Jurkat, Clone E6-1 (cell line): Measurements from ENCODE around the gene CSRNP3.

Source experiments
- DNase-seq: peaks from one replicate; pipeline ENCODE4 v3.0.0-alpha.2; 2011; ENCODE audit warnings: low read depth, low spot score
- H3K4me3 ChIP-seq: 2 replicates; pipeline ENCODE4 v1.5.1; 2011; ENCODE audit warnings: mild to moderate bottlenecking, low read length, control low read depth, moderate library complexity

Gene CSRNP3

DNA sequence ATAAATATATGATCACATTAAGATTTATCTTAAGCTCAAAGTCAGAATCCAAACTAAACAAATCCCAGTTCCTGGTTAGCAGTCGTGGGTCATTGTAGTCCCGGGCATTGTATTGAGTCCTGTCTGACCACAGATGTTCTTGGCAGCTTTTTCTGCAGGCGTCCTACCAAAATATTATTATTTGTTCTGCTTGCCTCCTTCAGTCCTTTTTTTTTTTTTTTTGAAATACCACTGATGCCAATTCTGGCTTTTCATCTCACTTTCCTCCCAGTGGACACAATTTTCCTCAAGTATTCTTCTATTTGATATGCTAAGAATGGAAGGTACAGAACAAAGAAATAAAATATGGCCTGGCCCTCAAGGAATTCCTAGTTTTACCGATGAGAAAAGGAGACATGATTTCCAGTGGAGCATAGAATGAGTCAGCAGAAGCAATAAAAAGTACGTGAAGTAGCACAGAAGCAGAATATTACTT, 151.6 kb downstream of the CSRNP3 start:
- no peak overlapping the region for H3K4me3 ChIP-seq
- no peak for DNase-seq

DNA sequence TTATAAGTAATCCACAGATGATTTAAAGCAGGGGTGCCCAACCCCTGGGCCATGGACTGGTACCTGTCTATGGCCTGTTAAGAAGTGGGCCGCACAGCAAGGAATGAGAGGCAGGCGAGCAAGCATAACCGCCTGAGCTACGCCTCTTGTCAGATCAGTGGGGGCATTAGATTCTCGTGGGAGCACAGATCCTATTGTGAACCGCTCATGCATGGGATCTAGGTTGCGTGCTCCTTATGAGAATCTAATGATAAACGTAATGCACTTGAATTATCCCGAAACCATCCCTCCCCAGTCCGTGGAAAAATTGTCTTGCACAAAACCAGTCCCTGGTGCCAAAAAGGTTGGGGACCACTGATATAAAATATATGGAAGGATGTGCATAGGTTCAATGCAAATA, 153.7 kb downstream of the CSRNP3 start:
- no peak overlapping the region for H3K4me3 ChIP-seq
- DNase-seq, result no peak

- no peak overlapping the region for H3K4me3 ChIP-seq
- DNase-seq, result no peak
These were observed 154.4 kb downstream of the CSRNP3 start for GRCh38 chr2:165623783-165624469.

DNA sequence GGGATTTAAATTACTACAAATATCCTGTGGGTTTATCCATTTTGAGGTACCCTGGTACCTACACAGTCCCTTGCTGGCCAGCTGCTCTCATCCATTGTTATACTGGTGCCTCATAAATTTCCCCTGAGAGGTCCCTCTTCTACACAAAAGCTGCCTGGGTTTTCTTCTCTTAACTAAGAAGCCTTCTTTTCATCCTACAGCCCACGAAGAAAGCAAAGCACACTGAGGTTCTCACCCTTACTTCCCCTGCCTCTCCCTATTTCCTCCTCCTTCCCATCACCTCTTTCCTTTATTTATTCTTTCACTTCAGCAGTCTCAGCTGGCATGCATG, 154.9 kb downstream of the CSRNP3 start:
- DNase-seq, result no peak
- no peak overlapping the region for H3K4me3 ChIP-seq

- H3K4me3 ChIP-seq, result no peak overlapping the region
- no peak for DNase-seq
These were observed 158.0 kb downstream of the CSRNP3 start for GRCh38 chr2:165627470-165627869.

- peak; percentile 53 for DNase-seq
These were observed 160.3 kb downstream of the CSRNP3 start for GRCh38 chr2:165629776-165630175.

GRCh38 chr2:165630236-165630635, 160.7 kb downstream of the CSRNP3 start:
- H3K4me3 ChIP-seq, result no peak overlapping the region
- DNase-seq, result no peak

More at GRCh38 chr2:165629776-165630175, 160.3 kb downstream of the CSRNP3 start:
- H3K4me3 ChIP-seq, result no peak overlapping the region

DNA sequence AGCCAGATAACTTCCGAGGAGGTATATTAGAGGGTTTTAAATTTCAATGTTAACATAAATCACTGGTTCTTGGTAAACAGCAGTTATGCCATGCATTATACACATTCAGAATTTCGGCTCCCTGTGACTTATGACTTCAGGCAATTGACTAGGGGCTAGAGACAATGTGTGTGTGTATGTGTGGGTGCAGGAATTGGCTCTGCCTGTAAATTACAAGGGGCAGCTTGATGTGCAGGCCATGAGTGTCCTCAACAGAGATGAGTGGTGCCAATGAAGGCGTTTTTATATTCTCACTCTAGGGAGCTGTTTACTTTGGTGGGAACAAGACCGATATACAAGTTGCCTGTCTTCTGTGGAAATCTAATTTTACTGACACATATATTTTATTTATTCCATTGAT, 161.6 kb downstream of the CSRNP3 start:
- DNase-seq, result no peak
- no peak overlapping the region for H3K4me3 ChIP-seq

DNA sequence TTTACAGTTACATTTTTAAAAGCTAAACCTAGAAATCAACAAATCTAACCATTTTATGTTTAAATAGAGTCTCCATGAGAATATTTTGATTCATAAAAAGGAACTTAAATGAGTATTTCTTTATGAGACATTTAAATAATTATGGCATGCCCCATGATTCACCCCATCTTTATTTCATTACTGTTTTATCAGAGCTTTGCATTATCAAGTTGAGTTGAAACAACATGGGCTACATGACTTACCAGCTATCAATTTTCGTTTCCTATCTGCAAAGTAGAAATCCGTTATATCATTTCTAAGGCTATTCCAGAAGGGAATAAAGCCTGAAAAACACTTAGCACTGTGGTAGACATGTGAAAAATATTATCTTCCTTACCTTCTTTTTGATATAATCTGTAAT, 163.1 kb downstream of the CSRNP3 start:
- DNase-seq, result no peak

GRCh38 chr2:165633431-165633830, 163.9 kb downstream of the CSRNP3 start:
- no peak overlapping the region for H3K4me3 ChIP-seq
- no peak for DNase-seq

More for the DNA sequence above, 163.1 kb downstream of the CSRNP3 start:
- H3K4me3 ChIP-seq, result no peak overlapping the region

- no peak overlapping the region for H3K4me3 ChIP-seq
- no peak for DNase-seq
These were observed 164.8 kb downstream of the CSRNP3 start for GRCh38 chr2:165634282-165634681.

GRCh38 chr2:165634855-165635254, 165.4 kb downstream of the CSRNP3 start:
- no peak overlapping the region for H3K4me3 ChIP-seq
- no peak for DNase-seq

DNA sequence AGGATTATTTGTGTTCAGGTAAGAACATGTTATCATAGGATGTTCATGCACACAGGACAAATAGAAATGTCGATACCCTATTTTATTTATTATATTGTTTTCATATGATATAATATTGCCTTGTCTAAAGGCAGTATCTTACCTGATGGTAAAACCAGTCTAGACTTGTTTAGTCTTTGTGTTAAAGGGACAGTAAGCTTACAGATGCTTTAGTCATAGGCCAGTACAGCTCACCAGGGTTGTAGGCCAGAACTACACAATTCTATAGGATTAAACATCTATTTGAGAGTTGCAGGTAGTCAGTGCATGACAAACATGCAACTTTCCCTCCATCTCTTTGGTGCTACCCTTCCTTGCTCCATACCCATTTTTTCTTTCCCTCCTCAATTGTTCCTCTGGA, 166.0 kb downstream of the CSRNP3 start:
- H3K4me3 ChIP-seq, result no peak overlapping the region
- DNase-seq, result no peak

DNA sequence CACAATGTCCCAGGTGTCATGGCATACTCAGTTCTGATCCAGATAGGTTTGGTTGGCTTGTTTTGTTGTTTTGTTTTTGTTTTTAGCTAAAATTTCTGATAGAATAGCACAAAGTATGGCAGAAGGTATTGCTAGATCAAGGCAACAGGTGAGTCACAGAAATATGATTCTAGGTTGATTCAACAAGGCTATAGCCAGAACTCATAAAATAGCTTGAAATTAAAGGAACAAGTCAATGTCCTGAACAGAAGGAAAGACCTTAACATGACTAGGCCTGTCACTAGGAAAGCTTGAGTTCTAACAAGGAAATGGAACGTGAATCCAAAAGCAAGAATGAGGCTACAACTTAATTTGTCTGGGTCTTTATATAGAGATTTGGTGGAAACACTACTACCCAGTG, 167.5 kb downstream of the CSRNP3 start:
- H3K4me3 ChIP-seq, result no peak overlapping the region
- DNase-seq, result no peak

DNA sequence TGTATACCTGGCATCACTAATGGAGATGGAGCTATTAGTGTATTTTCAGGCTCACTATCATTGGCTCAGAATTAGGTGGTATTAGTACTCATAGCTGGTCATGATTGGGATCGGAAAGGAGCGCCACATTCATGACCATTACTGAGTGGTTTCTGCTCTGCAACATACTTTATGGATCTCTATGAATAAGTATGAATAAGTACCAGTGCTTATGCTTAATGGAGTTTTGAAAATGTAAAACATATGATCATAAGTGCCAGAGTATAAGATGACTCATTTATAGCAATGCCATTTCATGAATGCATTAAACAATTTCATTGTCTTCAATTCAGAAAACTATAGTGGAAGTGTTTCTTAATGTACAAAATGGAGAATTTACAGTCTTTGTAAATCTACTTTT, 167.9 kb downstream of the CSRNP3 start:
- no peak overlapping the region for H3K4me3 ChIP-seq
- no peak for DNase-seq

- no peak for DNase-seq
- no peak overlapping the region for H3K4me3 ChIP-seq
These were observed 170.0 kb downstream of the CSRNP3 start for GRCh38 chr2:165639504-165639903.

DNA sequence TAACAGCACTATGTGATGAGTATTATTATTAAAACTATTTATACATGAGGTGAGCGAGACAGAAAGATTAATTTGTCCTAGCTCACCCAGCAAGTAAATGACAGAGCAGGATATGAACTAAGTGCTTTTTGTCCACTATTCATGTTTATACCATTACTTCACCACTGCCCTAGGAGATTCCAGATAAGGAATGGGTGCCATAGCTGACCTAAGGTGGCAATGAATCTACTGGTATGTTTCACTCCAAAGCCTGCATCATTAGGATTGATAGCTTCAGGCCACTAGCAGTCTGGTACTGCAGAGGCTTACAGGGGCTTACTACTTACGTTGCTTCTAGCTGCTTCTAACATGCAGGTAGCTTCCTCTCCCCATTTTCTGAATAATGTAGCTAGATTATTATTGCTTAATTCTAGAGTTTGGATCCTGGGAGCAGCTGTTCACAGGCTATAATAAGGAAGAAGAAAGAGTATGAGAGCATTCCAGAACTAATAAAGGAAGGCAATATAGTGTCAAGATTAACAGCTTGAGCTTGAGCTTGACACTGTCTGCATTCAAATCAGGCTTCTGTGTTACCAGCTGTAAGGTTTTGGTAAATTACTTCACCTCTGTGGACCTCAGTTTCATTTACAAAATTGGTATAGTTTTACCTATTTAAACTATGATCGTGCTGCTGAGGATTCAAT, 170.9 kb downstream of the CSRNP3 start:
- H3K4me3 ChIP-seq, result no peak overlapping the region
- DNase-seq, result no peak

DNA sequence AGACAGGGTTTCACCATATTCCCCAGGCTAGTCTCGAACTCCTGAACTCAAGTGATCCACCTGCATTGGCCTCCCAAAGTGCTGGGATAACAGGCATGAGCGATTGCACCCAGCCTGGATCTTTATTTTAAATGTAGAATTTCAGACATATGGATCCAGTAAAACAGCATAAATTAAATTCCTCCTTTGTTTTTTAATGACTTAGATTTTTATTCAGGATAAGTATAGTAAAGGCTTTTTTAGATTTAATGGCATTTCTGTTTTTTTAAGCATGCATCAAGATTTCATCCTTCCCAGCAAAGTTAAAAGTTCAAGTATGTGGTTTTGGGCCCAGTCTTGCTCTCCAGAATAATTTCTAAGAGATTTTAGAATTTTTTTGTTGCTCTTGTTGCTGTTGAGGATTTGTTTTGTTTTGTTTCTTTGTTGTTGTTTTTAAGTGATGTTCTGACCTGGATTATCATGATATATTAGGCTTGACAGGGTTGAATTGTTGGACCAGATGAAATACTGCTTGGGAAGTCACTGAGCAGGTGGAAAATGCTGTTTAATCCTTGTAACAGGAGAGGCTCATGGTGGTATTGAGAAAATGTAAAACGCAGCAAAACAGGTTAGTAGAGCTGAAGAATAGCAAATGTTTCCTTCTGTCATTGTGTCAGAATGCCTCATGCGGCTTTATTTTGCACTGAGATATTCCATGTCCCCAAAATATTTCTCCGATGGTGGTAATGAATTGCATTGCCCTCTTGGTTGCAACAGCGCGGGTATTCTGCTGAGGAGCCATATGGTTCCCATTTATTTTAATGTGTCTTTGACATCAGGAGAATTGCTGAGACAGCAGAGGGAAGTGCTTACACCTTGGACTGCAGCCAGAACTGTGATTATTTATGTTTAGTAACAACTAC, 176.7 kb downstream of the CSRNP3 start:
- no peak for DNase-seq
- no peak overlapping the region for H3K4me3 ChIP-seq

DNA sequence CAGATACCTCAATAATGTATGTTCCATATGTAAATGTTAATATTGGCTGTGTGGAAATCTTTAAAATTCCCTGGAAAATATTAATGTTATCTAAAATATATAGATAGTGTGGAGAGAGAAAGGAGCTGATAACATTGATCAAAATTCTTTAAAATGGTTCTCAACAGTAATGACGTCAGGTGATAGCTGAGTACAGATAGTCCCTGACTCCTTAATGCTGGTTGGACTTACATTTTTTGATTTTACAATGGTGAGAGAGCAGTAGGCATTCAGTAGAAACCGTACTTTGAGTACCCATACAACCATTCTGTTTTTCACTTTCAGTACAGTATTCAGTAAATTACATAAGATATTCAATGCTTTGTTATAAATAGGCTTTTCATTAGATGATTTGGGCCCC, 177.9 kb downstream of the CSRNP3 start:
- DNase-seq, result no peak
- no peak overlapping the region for H3K4me3 ChIP-seq

- DNase-seq, result no peak
- no peak overlapping the region for H3K4me3 ChIP-seq
These were observed 179.3 kb downstream of the CSRNP3 start for GRCh38 chr2:165648801-165649200.
